Progenitor cell of endocrine pancreas (in vitro differentiated cells): ENCODE data around the gene SH3PXD2B. TPM values are rescaled to one million over a fixed set of nuclear protein-coding genes. Genes with fewer than 3 reads are reported as not detected.
A peak's percentile ranks its signal among the peaks of the same experiment; 100 is the strongest.

ENCODE experiments used
- DNase-seq: peaks from one replicate; pipeline ENCODE4 v3.0.0; 2021; ENCODE audit warnings: low spot score; ENCODE audit not compliant: unreplicated experiment
- H3K27ac Mint-ChIP-seq: 2 replicates; pipeline ENCODE4 v1.8.0; 2021; ENCODE audit warnings: mild to moderate bottlenecking, moderate library complexity, mixed read lengths
- H3K27me3 Mint-ChIP-seq: 2 replicates; pipeline ENCODE4 v1.8.0; 2021; ENCODE audit warnings: mixed read lengths
- H3K36me3 Mint-ChIP-seq: 2 replicates; pipeline ENCODE4 v1.8.0; 2022; ENCODE audit warnings: mixed read lengths; ENCODE audit not compliant: insufficient read depth
- H3K4me1 Mint-ChIP-seq: 2 replicates; pipeline ENCODE4 v1.8.0; 2021; ENCODE audit warnings: low read depth, mixed read lengths
- H3K4me3 Mint-ChIP-seq: 2 replicates; pipeline ENCODE4 v1.8.0; 2021; ENCODE audit warnings: low read depth, mild to moderate bottlenecking, moderate library complexity, mixed read lengths
- H3K9me3 Mint-ChIP-seq: 2 replicates; pipeline ENCODE4 v1.8.0; 2021; ENCODE audit warnings: low read depth, mixed read lengths
- CTCF ChIP-seq: fragments of 200-600 bp; sonication (generic); IDR thresholded peaks from one replicate; pipeline ENCODE4 v1.5.0; 2021; ENCODE audit warnings: antibody characterized with exemption, mild to moderate bottlenecking; ENCODE audit not compliant: unreplicated experiment
- total RNA-seq: library from RNA; stranded (reverse); gene quantifications from 2 replicates; pipeline ENCODE4 v1.2.1, GENCODE V29; 2021

Gene SH3PXD2B
- total RNA-seq, 1 donor from 2014 or later, result 79.8 TPM

- Mint-ChIP-seq H3K4me1 (peaks cover 15% of the 10 kb centered on the region), H3K9me3 (no peaks in the 10 kb centered on the region), H3K36me3 (peaks cover 19% of the 10 kb centered on the region), H3K4me3 (no peak overlapping the region), H3K27me3 (no peaks in the 10 kb centered on the region), H3K27ac (no peak overlapping the region)
- DNase-seq, result no peak
- TF ChIP-seq CTCF, result no peak
Observed at GRCh38 chr5:172417130-172417841, 37.0 kb downstream of the SH3PXD2B start.

DNA sequence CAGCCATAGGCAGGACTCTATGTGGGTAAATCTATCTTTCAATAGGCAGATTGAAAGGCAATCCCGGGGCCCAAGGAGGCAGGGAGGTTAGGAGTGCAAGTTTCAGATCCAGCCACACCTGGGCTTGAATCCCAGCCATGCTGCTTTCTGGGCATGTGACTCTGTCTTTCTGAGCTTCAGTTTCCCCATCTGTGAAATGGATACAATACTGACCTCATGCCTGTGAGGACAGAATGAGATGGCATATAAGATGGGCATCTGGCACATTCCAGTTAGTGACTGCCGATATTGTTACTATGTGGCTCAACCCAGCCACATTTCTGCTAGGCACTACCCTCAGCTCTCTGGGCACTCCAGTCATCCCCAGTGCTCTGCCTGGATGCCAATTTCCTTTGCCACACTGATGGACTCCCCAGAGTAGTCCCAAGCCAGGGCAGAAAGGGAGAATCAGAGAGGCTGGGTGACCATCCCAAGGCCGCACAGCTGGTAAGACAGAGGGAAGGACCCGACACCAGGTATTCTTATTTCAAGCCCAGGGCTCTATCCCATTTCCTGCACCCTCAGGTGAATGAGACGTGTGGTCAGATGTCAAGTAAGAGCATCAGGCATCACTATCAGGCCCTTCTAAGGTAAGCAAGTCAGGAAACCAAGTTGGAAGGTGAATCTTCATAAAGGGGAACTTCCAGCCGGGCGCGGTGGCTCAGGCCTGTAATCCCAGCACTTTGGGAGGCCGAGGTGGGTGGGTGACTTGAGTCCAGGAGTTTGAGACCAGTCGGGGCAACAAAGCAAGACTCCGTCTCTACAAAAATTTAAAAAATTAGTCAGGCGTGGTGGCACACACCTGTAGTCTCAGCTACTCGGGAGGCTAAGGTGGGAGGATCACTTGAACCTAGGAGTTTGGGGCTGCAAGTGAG lies 38.7 kb downstream of the SH3PXD2B start:
- DNase-seq, result no peak
- Mint-ChIP-seq H3K9me3 (no peaks in the 10 kb centered on the region), H3K4me3 (no peak overlapping the region), H3K27ac (peak overlapping the region; percentile 16), H3K4me1 (peaks cover 14% of the 10 kb centered on the region), H3K27me3 (no peaks in the 10 kb centered on the region), H3K36me3 (peaks cover 18% of the 10 kb centered on the region)
- no peak for TF ChIP-seq CTCF

DNA sequence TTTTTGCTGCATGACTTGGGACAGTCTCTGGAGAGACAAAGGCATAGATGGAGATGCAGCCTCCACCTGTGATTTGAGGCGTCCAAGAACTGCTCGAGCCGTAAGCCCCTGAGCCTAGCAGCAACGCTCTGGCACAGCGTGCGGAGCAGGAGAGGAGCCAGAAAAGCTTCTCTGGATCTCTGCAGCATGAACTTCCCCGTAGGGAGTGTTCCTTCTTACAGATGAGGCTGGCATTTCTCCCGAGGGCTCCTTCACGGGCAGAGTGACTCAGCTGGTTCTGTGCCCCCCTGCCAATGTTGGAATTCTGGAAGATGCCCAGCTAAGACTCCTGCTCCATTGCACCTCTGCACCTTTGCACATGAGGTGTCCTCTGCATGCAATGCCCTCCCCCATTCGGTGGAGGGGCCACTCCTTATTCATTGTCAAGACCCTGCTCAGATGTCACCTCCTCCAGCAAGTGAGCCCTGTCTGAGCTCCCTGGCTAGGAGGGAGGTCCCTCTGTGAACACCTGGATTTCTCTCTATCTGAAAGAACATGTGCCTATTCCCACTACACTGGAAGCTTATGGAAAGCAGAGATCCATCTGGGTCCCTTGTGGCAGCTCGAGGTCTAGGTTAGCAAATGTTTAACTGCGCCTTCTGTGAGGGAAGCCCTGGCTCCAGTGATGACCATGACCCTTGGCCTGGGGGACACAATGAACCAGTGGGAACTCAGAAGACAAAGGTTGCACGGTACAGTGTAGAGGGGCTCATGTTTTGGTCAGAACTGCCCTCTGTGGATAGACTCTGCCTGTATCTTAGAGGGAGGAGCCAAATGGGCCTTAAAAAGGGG lies 39.6 kb downstream of the SH3PXD2B start:
- TF ChIP-seq CTCF, result peak; percentile 11
- DNase-seq, result no peak
- H3K27ac Mint-ChIP-seq, result peak overlapping the region; percentile 16
- H3K4me3 Mint-ChIP-seq, result no peak overlapping the region
- peaks cover 21% of the 10 kb centered on the region for H3K36me3 Mint-ChIP-seq
- H3K9me3 Mint-ChIP-seq, result no peaks in the 10 kb centered on the region
- no peaks in the 10 kb centered on the region for H3K27me3 Mint-ChIP-seq
- peaks cover 10% of the 10 kb centered on the region for H3K4me1 Mint-ChIP-seq

DNA sequence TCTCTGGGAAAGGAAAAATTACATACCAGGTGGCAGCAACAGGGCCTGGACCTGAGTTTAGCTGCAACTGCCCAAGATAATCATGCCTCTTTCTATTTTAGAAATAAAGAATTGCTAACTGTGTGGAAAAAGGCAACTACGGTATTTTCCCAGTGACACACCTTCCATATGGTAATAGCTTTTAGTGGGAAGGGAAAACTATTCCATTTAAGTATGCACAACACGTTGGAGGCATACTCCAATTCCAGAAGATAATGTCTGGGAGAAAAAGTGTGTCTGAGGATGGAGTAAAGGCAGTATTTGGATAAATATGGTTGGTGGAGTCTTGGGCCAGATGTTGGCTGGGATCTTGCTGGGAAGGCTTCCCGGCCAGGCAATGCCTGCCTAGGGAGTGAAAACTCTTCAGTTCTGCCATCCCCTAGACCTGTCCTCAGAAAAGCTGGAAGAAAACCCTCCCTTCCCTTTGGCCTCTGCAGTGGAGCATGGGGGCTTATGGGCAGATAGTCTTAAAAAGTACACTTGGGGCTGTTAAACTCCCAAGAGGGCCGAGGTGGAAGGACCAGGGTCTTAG lies 40.6 kb downstream of the SH3PXD2B start:
- DNase-seq, result no peak
- no peak for TF ChIP-seq CTCF
- peaks cover 19% of the 10 kb centered on the region for H3K36me3 Mint-ChIP-seq
- no peak overlapping the region for H3K4me3 Mint-ChIP-seq
- no peaks in the 10 kb centered on the region for H3K9me3 Mint-ChIP-seq
- H3K27me3 Mint-ChIP-seq, result no peaks in the 10 kb centered on the region
- H3K27ac Mint-ChIP-seq, result peak overlapping the region; percentile 78
- peaks cover 6% of the 10 kb centered on the region for H3K4me1 Mint-ChIP-seq
